ENCODE results near the gene CDCA7. TPM values are rescaled to one million over a fixed set of nuclear protein-coding genes. Genes with fewer than 3 reads are reported as not detected.
"Not testable (repeated sequence)": the region's sequence is repeated elsewhere in the genome, so short reads cannot be mapped to it uniquely, and the experiment has no call there.

Gene CDCA7
- total and polyA plus RNA-seq, 10 donors, result 1.3 to 12.4 (median 2.8) TPM

DNA sequence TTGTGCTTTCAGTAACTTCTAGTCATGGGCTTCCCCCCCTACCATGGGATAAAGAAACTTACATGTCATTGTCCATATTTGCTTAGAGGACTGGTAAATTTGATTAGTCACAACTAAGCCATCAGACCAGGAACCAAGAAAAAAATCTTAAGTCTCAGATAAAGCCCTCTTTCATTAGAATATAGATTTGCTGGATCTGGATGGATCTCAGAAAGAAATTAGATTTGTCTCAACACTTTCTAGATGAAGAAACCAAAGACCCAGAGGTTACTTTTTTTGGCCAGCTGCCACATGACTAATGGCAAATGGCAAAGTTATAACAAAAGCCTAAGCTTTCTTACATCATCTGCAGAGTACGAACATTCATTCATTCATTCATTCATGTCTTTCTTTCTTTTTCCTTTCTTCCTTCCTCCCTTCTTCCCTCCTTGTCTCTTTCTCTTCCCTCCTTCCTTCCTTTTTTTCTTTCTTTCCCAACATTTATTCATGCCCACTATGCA lies 60.2 kb downstream of the CDCA7 start:
- H3K4me1 ChIP-seq, result no peaks in the 10 kb centered on the region
- H3K27me3 ChIP-seq (replicated peaks in 1 of 7), result peaks cover 0 to 24% (median 0%) of the 10 kb centered on the region in 7 donors
- H3K36me3 ChIP-seq, result no peaks in the 10 kb centered on the region
- TF ChIP-seq, protein P1, sequence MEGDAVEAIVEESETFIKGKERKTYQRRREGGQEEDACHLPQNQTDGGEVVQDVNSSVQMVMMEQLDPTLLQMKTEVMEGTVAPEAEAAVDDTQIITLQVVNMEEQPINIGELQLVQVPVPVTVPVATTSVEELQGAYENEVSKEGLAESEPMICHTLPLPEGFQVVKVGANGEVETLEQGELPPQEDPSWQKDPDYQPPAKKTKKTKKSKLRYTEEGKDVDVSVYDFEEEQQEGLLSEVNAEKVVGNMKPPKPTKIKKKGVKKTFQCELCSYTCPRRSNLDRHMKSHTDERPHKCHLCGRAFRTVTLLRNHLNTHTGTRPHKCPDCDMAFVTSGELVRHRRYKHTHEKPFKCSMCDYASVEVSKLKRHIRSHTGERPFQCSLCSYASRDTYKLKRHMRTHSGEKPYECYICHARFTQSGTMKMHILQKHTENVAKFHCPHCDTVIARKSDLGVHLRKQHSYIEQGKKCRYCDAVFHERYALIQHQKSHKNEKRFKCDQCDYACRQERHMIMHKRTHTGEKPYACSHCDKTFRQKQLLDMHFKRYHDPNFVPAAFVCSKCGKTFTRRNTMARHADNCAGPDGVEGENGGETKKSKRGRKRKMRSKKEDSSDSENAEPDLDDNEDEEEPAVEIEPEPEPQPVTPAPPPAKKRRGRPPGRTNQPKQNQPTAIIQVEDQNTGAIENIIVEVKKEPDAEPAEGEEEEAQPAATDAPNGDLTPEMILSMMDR (IDR thresholded peaks at IDR 0.05 in 8 of 11, conservative IDR thresholded peaks at IDR 0.05 in 3 of 11), result no peak
- TF ChIP-seq POLR2AphosphoS5 (IDR thresholded peaks at IDR 0.05) (no peak), POLR2A (IDR thresholded peaks at IDR 0.05) (no peak)
- 64 to 94% (median 68%) methylated on average over 1 of the region's 1 CpG for WGBS, 5 donors
- no peaks in the 10 kb centered on the region for H3K9me3 ChIP-seq
- intact Hi-C loops (cut with DNase I; ENCODE audit: low total_unique reads), result no loop called here
- DNase-seq, result no peak
- no peak overlapping the region for H3K4me3 ChIP-seq
- H3K27ac ChIP-seq, result no peak overlapping the region

DNA sequence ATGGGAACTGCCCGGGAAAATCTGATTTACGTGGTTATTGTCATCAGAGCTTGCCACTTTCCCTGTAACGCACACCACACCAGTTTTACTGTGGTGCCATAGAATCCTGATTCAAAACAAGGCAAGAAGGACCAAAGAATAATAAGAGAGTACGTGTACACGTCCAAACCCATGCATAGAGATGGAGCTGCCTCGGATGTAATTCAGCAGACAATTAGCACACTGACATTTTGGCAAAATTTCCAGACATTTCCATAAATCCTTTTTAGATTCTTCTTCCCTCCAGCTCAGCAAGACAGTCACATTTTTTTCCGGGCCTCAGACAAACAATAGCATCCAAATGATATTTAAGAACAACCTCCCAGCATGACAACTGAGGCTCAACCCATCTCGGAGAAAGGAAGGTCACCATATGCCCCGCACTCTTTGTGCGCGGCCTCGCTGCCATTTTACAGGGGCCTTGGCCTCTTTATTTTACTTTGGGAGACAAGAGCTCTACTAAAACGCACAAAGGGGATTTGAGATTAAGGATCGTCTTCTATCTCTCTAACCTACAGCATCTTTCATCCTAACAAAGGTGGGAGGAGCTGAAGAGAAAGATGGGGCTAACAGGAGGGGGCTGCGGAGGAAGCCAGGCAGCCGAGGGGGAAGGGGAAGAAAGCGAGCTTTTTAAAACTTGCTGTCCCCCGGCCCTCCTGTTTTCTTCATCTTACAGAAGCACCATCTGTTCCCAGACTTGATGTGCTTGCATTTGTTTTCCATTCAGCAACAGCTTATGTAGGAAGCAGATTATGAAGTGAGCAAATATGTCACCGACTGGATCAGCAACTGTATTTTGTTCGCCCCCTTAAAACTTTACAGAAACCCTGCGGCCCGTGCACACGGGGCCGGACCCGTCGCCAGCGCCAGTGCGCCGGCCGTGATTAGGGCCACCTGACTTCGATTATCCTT lies 61.0 kb downstream of the CDCA7 start:
- Histone ChIP-seq H3K27ac (no peak overlapping the region), H3K4me3 (no peak overlapping the region), H3K4me1 (no peaks in the 10 kb centered on the region), H3K27me3 (replicated peaks in 1 of 7) (peaks cover 0 to 25% (median 0%) of the 10 kb centered on the region in 7 donors), H3K36me3 (no peaks in the 10 kb centered on the region), H3K9me3 (no peaks in the 10 kb centered on the region)
- WGBS, 5 donors, result 82 to 89% (median 85%) methylated on average over 31 of the region's 31 CpGs
- no peak for DNase-seq
- no peak for TF ChIP-seq POLR2A (IDR thresholded peaks at IDR 0.05)
- TF ChIP-seq, protein P1 (IDR thresholded peaks at IDR 0.05 in 8 of 11, conservative IDR thresholded peaks at IDR 0.05 in 3 of 11), result no peak
- TF ChIP-seq POLR2AphosphoS5 (IDR thresholded peaks at IDR 0.05), result no peak
- intact Hi-C loops (cut with DNase I; ENCODE audit: low total_unique reads), result no loop called here

DNA sequence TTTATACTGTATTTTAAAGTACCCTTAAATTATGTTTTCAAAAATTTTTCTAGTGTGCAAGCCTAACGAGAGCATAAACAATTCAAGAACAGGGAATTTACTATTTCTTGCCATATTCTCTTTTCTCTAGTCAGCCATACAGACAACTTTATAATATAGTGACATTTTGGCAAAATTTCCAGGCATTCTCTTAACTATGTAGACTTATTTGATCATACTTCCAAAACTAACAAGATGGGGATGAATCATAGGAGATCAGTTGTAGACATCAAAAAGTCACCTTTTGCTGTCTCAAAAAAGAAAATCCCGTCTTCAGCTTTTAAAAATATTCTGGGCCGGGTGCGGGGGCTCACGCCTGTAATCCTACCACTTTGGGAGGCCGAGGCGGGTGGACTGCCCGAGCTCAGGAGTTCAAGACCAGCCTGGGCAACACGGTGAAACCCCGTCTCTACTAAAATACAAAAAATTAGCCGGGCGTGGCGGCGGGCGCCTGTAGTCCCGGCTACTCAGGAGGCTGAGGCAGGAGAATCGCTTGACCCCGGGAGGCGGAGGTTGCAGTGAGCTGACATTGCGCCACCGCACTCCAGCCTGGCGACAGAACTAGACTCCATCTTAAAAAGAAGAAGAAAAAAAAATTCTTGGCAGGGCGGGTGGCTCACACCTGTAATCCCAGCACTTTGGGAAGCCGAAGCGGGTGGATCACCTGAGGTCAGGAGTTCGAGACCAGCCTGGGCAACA lies 61.9 kb downstream of the CDCA7 start:
- intact Hi-C loops (cut with DNase I; ENCODE audit: low total_unique reads); H3K27ac ChIP-seq; H3K36me3 ChIP-seq; H3K9me3 ChIP-seq; DNase-seq; H3K4me1 ChIP-seq; H3K4me3 ChIP-seq: not testable (repeated sequence)
- peaks cover 0 to 30% (median 0%) of the 10 kb centered on the region in 7 donors for H3K27me3 ChIP-seq (replicated peaks in 1 of 7)
- 91 to 97% (median 94%) methylated on average over 26 of the region's 26 CpGs for WGBS, 5 donors

DNA sequence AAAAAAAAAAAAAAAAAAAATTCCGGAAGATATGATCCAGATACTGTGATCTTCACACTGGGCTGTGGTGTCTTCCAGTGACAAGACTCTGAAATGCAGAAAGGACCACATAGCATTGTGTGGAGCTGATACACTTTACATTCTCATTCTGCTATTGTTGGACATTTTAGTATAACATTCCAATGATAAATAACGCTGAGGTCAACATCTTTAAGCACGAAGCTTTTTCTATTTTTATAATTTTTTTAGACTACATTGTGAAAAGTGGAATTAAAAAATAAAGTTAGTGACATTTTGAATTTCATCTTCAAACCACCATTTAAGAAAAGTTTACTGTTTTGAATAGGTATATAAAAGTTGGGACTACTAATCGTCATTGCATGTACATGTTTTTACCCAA lies 62.7 kb downstream of the CDCA7 start:
- DNase-seq, result no peak
- intact Hi-C loops (cut with DNase I; ENCODE audit: low total_unique reads), result no loop called here
- Histone ChIP-seq H3K9me3 (no peaks in the 10 kb centered on the region), H3K4me1 (no peaks in the 10 kb centered on the region), H3K27ac (no peak overlapping the region), H3K36me3 (no peaks in the 10 kb centered on the region), H3K27me3 (replicated peaks in 1 of 7) (peaks cover 0 to 29% (median 0%) of the 10 kb centered on the region in 7 donors), H3K4me3 (no peak overlapping the region)
- WGBS, 5 donors, result 83 to 92% (median 88%) methylated on average over 4 of the region's 4 CpGs
- TF ChIP-seq, protein P1 (IDR thresholded peaks at IDR 0.05 in 8 of 11, conservative IDR thresholded peaks at IDR 0.05 in 3 of 11), result no peak
- TF ChIP-seq POLR2A (IDR thresholded peaks at IDR 0.05) (no peak), POLR2AphosphoS5 (IDR thresholded peaks at IDR 0.05) (no peak)
